HuH-7.5 (cell line): ENCODE data around the gene CHRM2.

Experiments used
- DNase-seq: peaks from one replicate; pipeline ENCODE4 v3.0.0; 2011; ENCODE audit warnings: low spot score

Gene CHRM2

DNA sequence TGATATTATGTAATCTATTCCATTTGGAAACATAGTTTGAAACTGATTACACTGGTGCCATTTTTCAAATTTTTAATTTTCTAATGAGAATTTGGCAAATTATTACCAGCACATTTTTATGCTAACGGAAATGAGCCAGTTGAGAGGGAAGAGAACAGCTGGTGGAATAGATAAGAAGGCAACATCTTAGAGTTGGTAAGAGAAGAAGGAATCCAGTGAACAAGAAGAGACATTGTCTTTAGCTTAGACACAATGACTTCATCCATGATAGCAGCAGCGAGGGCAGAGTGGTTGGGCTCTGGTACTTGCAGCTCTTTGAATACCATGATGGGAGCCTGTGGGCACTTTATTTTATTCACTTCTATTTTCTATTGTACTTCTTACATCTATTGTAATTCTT lies 89.6 kb downstream of the CHRM2 start:
- no peak for DNase-seq

DNA sequence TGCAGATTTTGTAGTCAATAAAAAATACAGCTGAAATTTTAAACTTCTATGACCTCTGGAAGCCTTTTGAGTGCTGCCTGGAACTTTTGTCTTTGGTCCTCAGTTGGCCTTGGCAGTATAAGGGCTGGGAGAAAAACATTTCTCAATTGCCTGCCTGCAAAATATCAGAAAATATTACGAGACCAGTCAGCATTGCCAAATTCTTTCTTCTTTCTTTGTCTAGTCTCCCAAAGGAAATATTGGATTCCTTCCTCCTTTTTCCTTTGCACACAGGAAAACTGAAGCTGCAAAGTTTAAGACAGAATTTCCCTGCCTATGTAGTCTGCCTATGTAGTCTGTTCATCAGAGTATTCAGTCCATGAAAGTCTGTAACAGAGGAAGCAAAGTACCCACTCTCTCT lies 95.9 kb downstream of the CHRM2 start:
- no peak for DNase-seq

DNA sequence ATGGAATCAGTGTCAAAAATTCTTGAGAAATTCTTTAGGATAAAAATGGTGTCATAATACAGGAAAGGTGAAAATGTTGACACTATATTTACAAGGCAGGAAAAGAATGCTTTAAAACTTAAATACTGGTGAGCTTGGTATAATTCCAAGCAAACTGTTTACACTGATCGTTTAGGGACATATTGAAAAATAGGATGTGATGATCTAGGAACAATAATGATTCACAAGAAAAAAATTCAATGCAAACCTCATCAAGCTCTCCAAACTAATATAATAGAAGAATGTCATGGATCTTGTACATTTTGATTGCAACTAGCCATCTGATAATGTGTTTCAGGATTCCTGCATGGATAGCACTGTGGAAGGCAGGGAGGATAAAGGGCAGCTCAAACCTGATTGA lies 98.4 kb downstream of the CHRM2 start:
- DNase-seq: no peak

DNA sequence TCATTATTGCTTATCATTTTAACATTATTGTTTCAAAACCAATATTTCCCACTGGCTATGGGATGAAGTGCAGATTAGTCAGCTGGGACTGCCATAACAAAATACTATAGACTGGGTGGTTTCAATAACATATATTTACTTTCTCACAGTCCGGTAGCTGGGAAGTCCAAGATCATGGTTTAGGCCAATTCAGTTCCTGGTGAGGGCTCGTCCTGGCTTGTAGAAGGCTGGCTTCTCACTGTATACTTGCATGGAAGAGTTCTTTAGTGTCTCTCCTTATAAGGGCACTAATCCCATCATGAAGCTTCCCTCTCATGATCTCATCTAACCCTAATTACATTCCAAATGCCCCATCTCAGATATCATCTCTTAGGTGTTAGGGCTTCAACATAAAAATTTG lies 101.3 kb downstream of the CHRM2 start:
- DNase-seq: no peak

DNA sequence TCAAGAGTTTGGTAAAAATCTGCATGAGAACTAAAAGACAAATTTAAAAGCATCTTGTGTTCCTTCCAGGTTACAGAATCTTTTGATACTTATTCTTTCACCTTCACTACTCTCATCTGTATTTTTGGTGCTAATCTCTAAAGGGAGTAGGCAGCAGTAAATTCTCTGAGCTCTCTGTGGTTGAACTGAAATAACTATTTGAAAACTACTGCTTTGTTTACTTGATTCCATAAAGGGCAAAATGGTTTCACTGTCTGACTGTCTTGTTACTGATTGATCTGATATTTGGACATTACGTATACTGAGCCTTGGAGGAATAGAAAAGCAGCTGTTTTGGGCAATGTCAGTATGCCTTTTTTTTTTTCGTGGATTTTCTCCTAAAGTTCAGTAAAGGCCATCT lies 103.3 kb downstream of the CHRM2 start:
- DNase-seq: no peak

DNA sequence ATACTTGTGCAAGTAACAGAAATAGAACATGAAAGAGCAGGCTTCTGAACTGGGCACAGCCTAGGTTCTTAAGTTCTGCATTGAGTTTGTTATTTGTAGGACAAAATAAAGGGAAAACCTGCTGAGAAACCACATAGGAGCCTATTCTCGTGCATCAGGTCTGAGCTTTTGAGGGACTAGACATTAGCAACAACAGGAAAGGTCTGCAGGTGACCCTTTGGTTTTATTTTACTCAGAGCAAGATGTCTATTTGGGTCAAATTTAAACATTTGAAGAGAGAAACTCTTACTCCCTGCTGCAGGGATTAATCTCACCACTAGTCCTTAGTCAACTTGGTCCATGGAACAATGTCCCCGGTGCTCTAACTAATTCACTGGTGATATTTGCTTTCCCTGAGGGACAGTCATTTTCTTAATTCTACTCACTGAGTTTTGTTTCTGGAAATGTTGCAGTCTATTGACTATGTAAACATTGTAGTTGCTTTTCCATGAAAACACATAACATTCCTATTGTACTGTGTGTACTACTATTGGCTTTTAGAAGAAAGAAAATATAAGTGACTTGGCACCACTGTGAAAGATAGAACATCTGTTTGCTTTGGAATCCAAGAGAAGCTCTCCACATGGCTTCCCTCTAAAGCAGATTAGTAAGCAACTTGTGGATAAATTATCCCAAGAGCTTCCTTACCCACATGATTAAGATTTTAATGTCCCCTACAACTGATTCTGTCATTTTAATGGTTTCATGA lies 108.2 kb downstream of the CHRM2 start:
- no peak for DNase-seq

DNA sequence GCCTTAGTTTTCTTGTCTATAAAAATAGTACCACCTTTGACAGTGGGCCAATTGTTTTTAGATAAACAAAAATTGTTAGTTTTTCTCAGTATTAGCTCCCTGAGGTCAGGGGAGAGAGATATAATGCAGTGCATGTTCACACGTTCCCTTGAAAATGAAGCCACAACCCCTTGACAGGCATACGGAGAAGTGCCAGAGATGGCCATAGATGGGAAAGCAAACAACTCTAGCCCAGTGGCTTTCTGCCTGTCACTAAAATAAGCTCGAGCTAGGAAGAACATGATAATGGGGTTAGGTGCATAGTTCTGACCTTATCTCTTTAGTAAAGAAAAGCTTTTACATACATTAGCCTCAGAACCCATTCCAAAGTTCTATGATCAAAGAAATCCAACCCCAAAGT lies 124.9 kb downstream of the CHRM2 start:
- no peak for DNase-seq

DNA sequence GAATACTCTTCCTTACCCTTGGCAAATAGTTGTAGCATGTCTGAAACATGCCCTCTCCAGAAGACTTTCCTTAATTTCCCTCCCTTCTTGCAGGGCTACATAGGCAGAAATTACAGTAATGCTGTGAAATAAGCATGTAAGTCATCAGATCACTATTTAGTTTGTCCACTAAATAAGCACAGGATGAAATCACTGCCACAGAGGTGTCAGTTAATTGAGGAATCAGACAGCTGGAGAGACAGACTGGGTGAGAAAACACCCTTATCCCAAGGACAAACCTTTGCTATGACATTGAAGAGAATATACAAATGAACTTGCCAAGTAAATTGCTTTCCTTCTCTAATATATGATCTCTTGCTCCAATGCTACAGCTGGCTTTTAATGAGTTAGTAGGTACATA lies 129.3 kb downstream of the CHRM2 start:
- DNase-seq: no peak

DNA sequence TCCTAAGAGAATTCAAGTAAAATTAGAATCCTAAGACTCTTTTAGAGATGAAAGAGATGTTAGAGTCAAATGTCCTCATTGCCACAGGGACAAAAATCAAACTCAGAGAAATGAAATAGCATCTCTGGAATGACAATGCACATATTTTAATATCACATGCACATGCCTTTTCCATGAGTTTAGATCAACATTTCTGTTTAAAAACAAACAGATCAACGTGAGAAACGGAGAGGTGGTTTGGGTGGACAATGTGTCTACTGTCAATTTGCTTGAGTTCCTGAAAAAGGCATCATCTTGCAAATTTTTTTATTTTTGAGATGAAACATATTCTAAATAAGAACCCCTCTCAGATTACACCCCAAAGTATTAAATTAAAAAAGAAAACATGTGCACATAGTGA lies 130.0 kb downstream of the CHRM2 start:
- no peak for DNase-seq

DNA sequence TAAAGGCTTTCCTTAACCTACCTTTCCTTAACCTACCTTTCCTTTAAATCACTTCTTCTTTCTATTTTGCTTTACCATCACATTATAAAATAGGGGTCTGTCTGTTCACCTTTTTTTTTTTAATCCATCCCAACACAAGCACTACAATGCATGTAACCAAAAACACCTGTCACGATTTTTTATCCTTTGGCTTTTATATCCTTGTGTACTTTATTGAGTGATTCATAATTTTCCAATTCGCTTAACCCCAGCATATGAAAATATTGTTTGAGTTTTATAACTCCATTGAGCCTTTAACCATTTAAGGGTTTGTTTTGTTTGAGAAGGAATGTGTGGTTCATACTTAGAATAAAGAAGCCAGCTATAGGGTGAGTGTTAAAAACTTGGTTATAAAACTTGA lies 132.2 kb downstream of the CHRM2 start:
- DNase-seq: no peak

DNA sequence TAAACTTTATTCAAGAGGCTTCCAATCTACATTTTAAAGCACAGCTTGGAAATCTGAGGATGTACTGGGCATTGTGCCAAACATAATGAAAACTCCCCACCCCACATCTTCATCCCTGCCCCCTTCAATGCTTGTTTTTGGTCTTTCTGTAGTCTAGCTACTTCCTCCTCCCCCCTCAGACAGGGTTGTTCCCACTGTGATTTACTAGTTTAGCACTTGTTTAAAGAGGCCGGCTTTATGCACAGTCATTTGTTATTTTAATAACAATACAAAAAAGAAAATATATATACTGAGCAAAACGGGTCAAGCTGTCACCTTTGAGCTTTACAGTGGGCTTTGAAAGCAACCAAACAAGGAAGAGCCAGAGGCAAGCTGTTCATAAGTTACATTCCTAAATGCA lies 132.6 kb downstream of the CHRM2 start:
- DNase-seq: no peak

DNA sequence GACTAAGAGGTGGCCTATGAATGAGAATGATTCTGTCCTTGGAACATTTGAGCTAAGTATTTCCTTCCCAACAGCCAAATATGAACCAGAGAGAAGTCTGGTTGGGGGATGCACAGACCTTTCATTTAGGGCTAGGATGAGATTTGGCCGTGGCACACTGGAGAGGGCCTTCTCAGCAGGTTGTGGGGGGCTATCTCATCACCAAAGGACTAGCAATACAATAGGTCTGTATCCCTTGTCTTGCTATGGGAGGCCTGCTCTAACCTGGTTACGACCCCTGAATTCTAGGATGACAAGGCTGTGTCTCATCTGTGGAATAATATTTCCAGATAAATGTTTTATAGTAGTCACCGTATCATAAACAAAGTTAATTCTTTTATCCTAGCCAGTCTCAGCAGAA lies 133.0 kb downstream of the CHRM2 start:
- DNase-seq: no peak

DNA sequence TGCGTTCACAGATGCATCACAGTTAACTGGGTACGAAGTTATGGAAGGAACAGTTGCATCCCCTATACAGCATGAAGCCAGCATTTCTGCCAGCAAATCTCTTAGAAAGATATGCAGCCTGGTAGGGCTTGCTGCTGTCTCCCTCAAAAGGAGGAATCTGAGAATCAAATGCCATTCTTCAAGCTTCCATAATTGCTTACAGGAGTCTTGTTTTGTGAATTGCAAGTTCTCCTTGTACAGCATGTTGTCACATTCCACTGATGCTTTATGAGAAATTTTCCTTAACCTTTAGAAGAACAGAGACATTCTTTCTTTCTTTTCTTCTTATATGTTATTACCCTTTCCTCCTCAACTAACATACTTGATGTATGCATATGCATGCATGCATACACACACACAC lies 134.6 kb downstream of the CHRM2 start:
- DNase-seq: no peak

DNA sequence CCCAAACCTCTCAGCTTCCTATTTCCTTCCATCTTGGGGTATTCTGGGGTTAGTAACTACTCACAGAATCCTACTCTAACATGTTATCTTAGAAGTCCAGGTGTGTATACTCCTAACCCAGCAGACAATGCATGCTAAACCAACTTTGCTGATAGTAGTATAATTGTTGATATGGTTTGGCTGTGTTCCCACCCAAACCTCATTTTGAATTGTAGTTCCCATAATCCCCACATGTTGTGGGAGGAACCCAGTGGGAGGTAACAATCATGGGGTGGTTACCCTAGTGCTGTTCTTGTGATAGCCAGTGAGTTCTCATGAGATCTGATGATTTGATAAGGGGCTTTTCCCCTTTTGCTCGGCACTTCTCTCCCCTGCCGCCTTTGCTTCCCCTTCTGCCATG lies 135.1 kb downstream of the CHRM2 start:
- no peak for DNase-seq

DNA sequence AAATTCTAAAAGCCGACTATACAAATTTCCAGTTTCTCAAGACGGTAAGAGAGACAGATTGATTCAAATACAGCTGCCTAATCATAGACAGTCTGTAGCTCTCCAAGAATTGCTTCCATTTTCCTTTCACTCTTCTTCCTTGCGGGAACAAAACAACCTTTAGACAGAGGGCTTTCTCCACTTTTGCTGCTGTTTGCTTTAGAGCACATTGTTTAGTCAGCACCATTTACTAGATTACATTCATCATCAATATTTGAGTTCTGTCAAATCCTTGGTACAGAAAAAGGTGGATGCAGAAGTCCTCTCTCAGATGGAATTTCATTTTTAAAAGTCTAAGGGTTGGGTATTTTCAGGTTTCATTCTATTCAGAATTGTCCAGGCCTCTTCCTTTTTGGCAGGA lies 137.4 kb downstream of the CHRM2 start:
- DNase-seq: no peak

DNA sequence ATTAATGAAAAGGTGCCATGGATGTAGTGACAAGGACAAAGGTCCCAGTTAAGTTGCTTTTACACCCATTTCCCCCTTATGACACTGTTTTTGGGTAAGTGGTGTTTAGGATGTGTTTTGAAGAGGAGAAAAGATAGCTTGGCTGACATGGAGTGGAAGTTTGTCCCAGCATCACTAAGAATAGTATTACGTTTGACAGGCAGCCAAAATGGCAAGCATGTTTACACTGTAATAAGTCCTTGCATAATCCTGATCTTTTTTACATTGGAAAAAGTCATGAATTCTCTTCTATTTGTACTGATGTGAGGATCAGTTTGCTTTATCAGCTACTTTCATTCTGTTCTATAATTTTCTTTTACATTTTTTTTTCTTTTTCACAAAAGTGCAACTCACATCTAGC lies 137.8 kb downstream of the CHRM2 start:
- DNase-seq: no peak

DNA sequence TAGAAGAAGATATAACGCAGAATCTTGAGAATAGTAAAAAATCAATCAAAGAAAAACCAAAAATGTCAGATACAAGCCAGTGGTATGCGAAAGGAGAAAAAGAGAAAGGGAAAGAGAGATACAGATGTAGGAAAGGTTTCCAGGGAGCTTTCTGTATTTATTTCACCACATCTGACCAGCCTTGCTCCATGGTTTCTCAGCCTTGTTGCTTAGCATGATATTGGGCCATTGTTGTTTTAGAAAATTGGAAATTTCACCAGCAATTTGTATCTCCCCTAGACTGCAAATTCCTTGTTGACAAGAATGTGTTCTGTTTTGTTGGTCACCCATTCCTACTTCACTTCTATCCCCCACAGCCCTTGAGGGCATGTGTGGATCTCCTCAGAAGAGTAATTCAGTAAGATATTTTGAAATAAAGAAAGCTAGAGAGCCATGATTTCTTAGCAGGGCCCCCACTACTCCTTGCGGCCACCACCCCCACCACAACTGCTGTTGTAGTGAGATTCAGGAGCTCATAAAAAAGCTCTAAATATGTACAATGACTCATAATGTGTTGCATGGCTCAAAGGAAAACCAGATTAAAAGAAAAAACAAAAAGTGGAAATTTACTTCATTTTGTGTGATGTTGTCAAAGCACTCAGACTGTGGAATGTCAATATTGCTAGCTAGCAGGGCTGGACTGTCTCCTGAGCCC lies 138.7 kb downstream of the CHRM2 start:
- no peak for DNase-seq

DNA sequence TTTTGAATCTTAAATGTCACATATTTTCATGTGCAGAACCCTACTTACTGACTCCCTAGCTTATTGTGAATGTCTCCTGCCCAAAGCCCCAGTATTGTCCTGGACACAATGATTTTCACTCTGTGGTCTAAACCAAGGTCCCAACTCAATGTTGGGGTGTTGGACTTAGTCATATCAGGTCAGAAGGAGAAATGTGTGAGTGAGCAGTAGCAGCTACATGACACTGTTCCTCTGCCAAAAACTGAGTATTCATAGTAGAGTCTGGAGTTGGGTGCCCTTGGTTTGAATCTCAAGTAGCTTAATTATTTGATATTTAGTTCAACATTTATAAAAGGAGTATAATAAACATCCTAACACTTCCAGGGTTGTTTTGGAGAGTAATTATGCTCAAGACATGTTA lies 141.0 kb downstream of the CHRM2 start:
- DNase-seq: no peak

DNA sequence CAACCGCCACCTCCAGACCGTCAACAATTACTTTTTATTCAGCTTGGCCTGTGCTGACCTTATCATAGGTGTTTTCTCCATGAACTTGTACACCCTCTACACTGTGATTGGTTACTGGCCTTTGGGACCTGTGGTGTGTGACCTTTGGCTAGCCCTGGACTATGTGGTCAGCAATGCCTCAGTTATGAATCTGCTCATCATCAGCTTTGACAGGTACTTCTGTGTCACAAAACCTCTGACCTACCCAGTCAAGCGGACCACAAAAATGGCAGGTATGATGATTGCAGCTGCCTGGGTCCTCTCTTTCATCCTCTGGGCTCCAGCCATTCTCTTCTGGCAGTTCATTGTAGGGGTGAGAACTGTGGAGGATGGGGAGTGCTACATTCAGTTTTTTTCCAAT lies 146.6 kb downstream of the CHRM2 start:
- DNase-seq: no peak

DNA sequence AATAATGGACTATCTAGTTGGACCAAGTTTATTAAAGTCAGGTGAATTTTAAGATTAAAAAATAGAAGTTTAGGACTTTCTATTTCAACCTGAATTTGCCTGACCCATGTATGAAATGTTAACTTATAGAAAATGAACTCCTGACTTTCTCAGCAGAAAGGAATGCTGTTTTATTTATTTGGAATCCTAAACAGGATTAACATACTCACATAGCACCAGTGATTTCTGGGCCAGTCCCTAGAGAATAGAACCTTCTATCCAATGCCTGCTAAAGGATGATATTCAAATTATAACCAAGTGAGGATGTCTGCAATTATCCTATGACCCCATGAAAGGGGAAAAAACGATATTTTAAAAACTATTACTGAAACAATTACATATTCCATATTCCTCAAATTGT lies 148.8 kb downstream of the CHRM2 start:
- no peak for DNase-seq

DNA sequence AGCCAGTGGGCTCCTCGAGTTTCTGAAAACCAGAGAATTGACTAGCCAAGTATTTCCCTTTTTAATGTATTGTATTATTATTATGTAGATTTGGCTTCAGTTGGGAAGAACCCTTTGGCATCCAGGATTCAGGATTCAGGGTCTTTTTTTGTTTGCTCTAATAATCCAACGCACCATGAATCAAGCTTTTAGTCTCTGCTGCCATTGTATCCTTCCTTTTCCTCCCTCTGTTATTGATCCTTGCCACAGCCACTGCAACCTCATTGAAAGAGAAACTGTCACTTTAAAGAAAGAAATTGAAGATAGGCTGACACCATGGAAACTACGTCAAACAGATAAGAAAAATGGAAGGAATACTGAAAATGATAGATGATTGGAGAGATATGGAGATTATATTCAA lies 150.0 kb downstream of the CHRM2 start:
- DNase-seq: no peak

DNA sequence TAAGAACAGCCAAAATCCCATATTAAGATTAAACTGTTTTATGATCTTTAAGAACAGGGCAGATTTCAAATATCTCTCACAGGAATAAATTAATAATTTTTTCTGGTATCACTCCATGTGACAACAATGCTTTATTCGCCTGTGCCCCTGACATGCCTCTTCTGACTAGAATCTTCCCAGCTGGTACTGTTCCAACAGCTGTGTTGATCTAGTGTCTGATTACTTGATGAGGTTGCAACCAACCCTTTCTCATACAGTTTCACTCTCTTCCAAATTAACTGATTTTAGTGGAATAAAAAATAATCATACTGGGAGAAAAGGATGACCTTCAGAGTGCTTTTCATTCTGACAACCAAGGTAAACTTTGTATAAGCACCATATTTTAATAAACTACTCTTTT lies 151.9 kb downstream of the CHRM2 start:
- DNase-seq: no peak

DNA sequence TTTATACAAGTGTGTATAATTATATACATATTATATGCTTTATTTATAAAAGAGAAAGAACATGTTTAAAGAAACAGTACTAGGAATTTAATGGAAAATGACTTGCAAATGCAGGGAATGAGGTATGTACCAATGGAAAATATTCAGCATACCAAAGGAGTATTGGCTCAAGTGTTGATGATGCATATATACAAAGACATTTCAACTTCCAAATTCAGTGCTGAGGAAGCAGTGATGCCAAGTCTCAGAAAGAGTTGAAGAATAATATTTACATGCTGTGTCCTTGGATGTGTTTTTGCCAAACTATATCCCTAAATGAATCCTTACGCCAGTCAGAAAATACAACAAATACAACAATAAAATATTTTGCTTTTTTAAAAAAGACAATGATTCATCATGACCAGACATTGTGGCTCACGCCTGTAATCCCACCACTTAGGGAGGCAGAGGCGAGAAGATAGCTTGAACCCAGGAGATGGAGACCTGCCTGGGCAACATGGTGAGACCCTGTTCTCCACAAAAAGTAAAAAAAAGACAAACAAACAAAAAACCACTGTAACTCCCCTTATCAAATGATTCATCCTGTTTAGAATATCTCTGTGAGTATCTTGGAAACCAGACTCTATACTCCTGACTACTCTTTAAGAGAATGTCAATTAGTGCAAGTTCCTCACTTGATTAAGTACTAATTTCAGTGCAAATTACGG lies 157.2 kb downstream of the CHRM2 start:
- DNase-seq: no peak

DNA sequence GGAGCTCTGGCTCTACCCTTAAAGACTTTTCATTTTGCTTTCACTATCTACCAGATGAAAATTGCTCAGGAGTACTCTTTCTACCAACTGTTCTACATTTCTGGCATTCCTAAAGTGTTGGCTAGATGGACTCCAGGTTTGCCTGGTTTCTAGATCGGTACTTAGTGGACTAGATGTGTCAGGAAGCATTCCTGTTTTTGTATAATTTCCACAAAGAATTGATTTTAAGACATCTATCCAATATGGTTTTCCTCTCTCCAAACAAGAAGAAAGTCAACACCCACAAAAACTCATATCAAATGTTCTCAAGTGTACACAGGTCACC lies 157.7 kb downstream of the CHRM2 start:
- no peak for DNase-seq
